Measurements from ENCODE around the gene NCL. TPM values are rescaled to one million over a fixed set of nuclear protein-coding genes. Genes with fewer than 3 reads are reported as not detected.
A peak's percentile ranks its signal among the peaks of the same experiment; 100 is the strongest.

NCL gene
- total RNA-seq, 4 donors from 2014 or later = 83.9 to 126 (median 97.0) TPM

GRCh38 chr2:231502596-231502995 lies 38.3 kb upstream of the NCL start:
- no peaks in the 10 kb centered on the region for H3K36me3 ChIP-seq
- no peak for DNase-seq
- intact Hi-C loops (cut with DNase I) = no loop called here
- H3K27me3 ChIP-seq = no peaks in the 10 kb centered on the region
- no peaks in the 10 kb centered on the region for H3K4me1 ChIP-seq
- H3K4me3 ChIP-seq (replicated peaks in 1 of 3) = no peak overlapping the region
- TF ChIP-seq POLR2A (IDR thresholded peaks at IDR 0.05) = no peak
- TF ChIP-seq CTCF (IDR thresholded peaks at IDR 0.05) = no peak
- no peaks in the 10 kb centered on the region for H3K9me3 ChIP-seq
- H3K27ac ChIP-seq = peak overlapping the region in 1 of 3 donors; percentile 17

- Histone ChIP-seq H3K36me3 (no peaks in the 10 kb centered on the region), H3K4me1 (no peaks in the 10 kb centered on the region), H3K27ac (no peak overlapping the region), H3K9me3 (no peaks in the 10 kb centered on the region), H3K27me3 (no peaks in the 10 kb centered on the region), H3K4me3 (replicated peaks in 1 of 3) (no peak overlapping the region)
- TF ChIP-seq CTCF (IDR thresholded peaks at IDR 0.05) (no peak), POLR2A (IDR thresholded peaks at IDR 0.05) (no peak)
- no peak for DNase-seq
- intact Hi-C loops (cut with DNase I) = no loop called here
- WGBS, 2 donors = 88 to 100% methylated on average over 1 of the region's 1 CpG
These were observed 33.4 kb upstream of the NCL start for GRCh38 chr2:231497651-231498050.

- H3K27ac ChIP-seq = no peak overlapping the region
- WGBS, 2 donors = 83 to 91% methylated on average over 3 of the region's 3 CpGs
- no peaks in the 10 kb centered on the region for H3K4me1 ChIP-seq
- H3K27me3 ChIP-seq = no peaks in the 10 kb centered on the region
- no peaks in the 10 kb centered on the region for H3K9me3 ChIP-seq
- H3K4me3 ChIP-seq (replicated peaks in 1 of 3) = no peak overlapping the region
- TF ChIP-seq POLR2A (IDR thresholded peaks at IDR 0.05) = no peak
- no peak for TF ChIP-seq CTCF (IDR thresholded peaks at IDR 0.05)
- intact Hi-C loops (cut with DNase I) = no loop called here
- no peaks in the 10 kb centered on the region for H3K36me3 ChIP-seq
- no peak for DNase-seq
These were observed 30.4 kb upstream of the NCL start for GRCh38 chr2:231494669-231495068.

GRCh38 chr2:231490801-231491200 lies 26.5 kb upstream of the NCL start:
- Histone ChIP-seq H3K9me3 (no peaks in the 10 kb centered on the region), H3K4me3 (replicated peaks in 1 of 3) (no peak overlapping the region), H3K27ac (no peak overlapping the region), H3K4me1 (no peaks in the 10 kb centered on the region), H3K36me3 (no peaks in the 10 kb centered on the region), H3K27me3 (no peaks in the 10 kb centered on the region)
- 89 to 90% methylated on average over 7 of the region's 7 CpGs for WGBS, 2 donors
- no peak for DNase-seq
- intact Hi-C loops (cut with DNase I) = no loop called here
- TF ChIP-seq CTCF (IDR thresholded peaks at IDR 0.05) (no peak), POLR2A (IDR thresholded peaks at IDR 0.05) (no peak)

GRCh38 chr2:231489990-231490389 lies 25.7 kb upstream of the NCL start:
- Histone ChIP-seq H3K27me3 (no peaks in the 10 kb centered on the region), H3K4me1 (no peaks in the 10 kb centered on the region), H3K4me3 (replicated peaks in 1 of 3) (no peak overlapping the region), H3K27ac (no peak overlapping the region), H3K36me3 (no peaks in the 10 kb centered on the region), H3K9me3 (no peaks in the 10 kb centered on the region)
- intact Hi-C loops (cut with DNase I) = no loop called here
- no peak for TF ChIP-seq POLR2A (IDR thresholded peaks at IDR 0.05)
- peak in 1 of 6 experiments; percentile 40 for TF ChIP-seq CTCF (IDR thresholded peaks at IDR 0.05)
- WGBS, 2 donors = 75 to 79% methylated on average over 12 to 14 of the region's 14 CpGs
- DNase-seq = peak; percentile 38 to 40

Data from thyroid gland (tissue), 4 donors.